Calu3 (cell line): ENCODE measurements around the gene ITGB4. TPM values are rescaled to one million over a fixed set of nuclear protein-coding genes. Genes with fewer than 3 reads are reported as not detected.

Experiments
- BruUV-seq: library from RNA; stranded (reverse); fragments of 400-500 nt; replicated peaks from 2 replicates; lab custom pipeline; 2021; lab: Mats Ljungman, UMichigan
- CTCF ChIA-PET: fragments of 300-600 bp; sonication (Branson Sonifier 250); formaldehyde crosslinking; loops from one replicate; lab custom pipeline; 2022; ENCODE audit warnings: antibody characterized with exemption; lab: Charles Lee
- DNase-seq: peaks from one replicate; pipeline ENCODE4 v3.0.0; 2022
- H3K27ac Mint-ChIP-seq: one replicate; pipeline ENCODE4 v1.8.0; 2022; ENCODE audit warnings: mixed read lengths; ENCODE audit not compliant: unreplicated experiment
- H3K27me3 Mint-ChIP-seq: one replicate; pipeline ENCODE4 v1.8.0; 2022; ENCODE audit warnings: mixed read lengths; ENCODE audit not compliant: unreplicated experiment
- H3K36me3 Mint-ChIP-seq: one replicate; pipeline ENCODE4 v1.8.0; 2022; ENCODE audit warnings: mild to moderate bottlenecking, moderate library complexity, mixed read lengths; ENCODE audit not compliant: insufficient read depth, unreplicated experiment
- H3K4me1 Mint-ChIP-seq: one replicate; pipeline ENCODE4 v1.8.0; 2022; ENCODE audit warnings: mild to moderate bottlenecking, low read depth, mixed read lengths; ENCODE audit not compliant: unreplicated experiment
- H3K4me3 Mint-ChIP-seq: one replicate; pipeline ENCODE4 v1.8.0; 2022; ENCODE audit warnings: mild to moderate bottlenecking, low read depth, moderate library complexity, mixed read lengths; ENCODE audit not compliant: unreplicated experiment
- H3K9me3 Mint-ChIP-seq: one replicate; pipeline ENCODE4 v1.8.0; 2022; ENCODE audit warnings: low read depth, mixed read lengths; ENCODE audit not compliant: unreplicated experiment
- intact Hi-C: fragments of 100-400 bp; cut with micrococcal nuclease; formaldehyde crosslinking; loops from one replicate; pipeline ENCODE4 v1.10.0; 2022; ENCODE audit not compliant: unreplicated experiment
- total RNA-seq: library from RNA; stranded (reverse); gene quantifications from 2 replicates; pipeline ENCODE4 v1.2.3, GENCODE V29; 2022
- TF ChIP-seq, protein P1 (sequence below): fragments of 200-600 bp; IDR thresholded peaks from one replicate; pipeline ENCODE4 v1.8.0; 2022; ENCODE audit warnings: antibody characterized with exemption; ENCODE audit not compliant: unreplicated experiment

Gene ITGB4
- total RNA-seq, 1 experiment from 2014 or later, result 253 TPM

DNA sequence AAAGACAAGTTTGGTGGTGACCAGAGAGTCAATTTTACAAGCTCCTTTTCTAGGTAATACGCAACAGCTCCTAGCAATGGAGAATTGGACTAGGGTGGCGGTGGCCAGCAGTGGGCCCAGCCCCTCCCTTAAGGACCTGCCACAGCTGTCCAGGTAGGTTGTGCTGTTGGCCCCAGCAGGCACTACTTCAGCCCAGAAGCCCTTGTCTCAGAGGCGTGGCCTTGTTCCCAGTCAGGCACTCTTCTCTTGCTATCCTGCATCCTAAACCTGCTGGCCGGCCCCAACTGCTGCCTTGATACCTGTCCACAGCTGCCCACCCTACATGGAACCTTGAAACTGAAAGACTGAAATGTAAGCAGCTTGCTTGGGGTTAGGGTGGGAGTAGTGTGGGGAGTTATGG lies 44.7 kb downstream of the ITGB4 start:
- H3K27ac Mint-ChIP-seq, result no peak overlapping the region
- TF ChIP-seq, protein P1, sequence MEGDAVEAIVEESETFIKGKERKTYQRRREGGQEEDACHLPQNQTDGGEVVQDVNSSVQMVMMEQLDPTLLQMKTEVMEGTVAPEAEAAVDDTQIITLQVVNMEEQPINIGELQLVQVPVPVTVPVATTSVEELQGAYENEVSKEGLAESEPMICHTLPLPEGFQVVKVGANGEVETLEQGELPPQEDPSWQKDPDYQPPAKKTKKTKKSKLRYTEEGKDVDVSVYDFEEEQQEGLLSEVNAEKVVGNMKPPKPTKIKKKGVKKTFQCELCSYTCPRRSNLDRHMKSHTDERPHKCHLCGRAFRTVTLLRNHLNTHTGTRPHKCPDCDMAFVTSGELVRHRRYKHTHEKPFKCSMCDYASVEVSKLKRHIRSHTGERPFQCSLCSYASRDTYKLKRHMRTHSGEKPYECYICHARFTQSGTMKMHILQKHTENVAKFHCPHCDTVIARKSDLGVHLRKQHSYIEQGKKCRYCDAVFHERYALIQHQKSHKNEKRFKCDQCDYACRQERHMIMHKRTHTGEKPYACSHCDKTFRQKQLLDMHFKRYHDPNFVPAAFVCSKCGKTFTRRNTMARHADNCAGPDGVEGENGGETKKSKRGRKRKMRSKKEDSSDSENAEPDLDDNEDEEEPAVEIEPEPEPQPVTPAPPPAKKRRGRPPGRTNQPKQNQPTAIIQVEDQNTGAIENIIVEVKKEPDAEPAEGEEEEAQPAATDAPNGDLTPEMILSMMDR, result no peak
- intact Hi-C loops, result no loop called here
- no TSS peak for BruUV-seq
- H3K9me3 Mint-ChIP-seq, result no peaks in the 10 kb centered on the region
- no peak for DNase-seq
- peaks cover 32% of the 10 kb centered on the region for H3K36me3 Mint-ChIP-seq
- H3K4me3 Mint-ChIP-seq, result no peak overlapping the region
- CTCF ChIA-PET, result interaction anchor here (0.6 to 1.5 kb wide), 3 partner anchors 14 to 478 kb away, joined by 3 to 6 read pairs (median 4); a partner anchor contains a TSS
- no peaks in the 10 kb centered on the region for H3K4me1 Mint-ChIP-seq
- H3K27me3 Mint-ChIP-seq, result no peaks in the 10 kb centered on the region

DNA sequence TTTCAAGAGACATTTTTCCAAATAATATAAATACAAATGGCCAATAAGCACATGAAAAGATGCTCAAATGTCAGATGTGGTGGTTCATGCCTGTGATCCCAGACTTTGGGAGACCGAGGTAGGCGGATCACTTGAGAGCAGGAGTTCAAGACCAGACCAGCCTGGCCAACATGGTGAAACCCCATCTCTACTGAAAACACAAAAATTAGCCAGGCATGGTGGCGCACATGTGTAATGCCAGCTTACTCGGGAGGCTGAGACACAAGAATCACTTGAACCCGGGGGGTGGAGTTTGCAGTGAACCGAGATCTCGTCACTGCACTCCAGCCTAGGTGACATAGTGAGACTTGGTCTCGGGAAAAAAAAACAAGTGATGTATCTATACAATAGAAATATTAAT lies 46.6 kb downstream of the ITGB4 start:
- CTCF ChIA-PET, result no interaction called here
- no TSS peak for BruUV-seq
- TF ChIP-seq, protein P1, result no peak
- no peaks in the 10 kb centered on the region for H3K9me3 Mint-ChIP-seq
- H3K4me1 Mint-ChIP-seq, result no peaks in the 10 kb centered on the region
- DNase-seq, result no peak
- no peak overlapping the region for H3K27ac Mint-ChIP-seq
- peaks cover 21% of the 10 kb centered on the region for H3K36me3 Mint-ChIP-seq
- H3K27me3 Mint-ChIP-seq, result no peaks in the 10 kb centered on the region
- no peak overlapping the region for H3K4me3 Mint-ChIP-seq
- intact Hi-C loops, result no loop called here

DNA sequence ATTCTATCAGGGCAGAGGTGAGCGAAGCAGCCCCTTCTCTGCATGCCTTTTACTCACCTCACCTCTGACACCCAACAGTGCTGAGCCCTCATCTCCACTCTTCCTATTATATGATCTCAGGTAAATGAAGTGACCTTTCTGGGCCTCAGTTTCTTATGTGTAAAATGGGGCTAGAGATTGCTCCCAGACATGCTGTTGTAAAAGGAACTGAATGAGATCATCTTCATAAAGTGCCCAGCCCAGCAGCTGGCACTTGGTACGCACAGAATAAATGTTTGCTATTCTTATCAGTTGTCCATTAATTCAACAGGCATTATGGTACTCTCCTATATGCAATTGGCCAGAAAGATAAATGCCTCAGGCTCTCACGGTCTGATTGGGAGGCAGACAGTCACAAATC lies 48.3 kb downstream of the ITGB4 start:
- Mint-ChIP-seq H3K27ac (no peak overlapping the region), H3K36me3 (peaks cover 16% of the 10 kb centered on the region), H3K4me1 (no peaks in the 10 kb centered on the region), H3K9me3 (no peaks in the 10 kb centered on the region), H3K27me3 (no peaks in the 10 kb centered on the region), H3K4me3 (no peak overlapping the region)
- CTCF ChIA-PET, result interaction anchor here (0.5 to 1.2 kb wide), 2 partner anchors 137 to 423 kb away, joined by 4 to 6 read pairs; partner anchors contain the start of gene SMIM5
- intact Hi-C loops, result no loop called here
- DNase-seq, result no peak
- TF ChIP-seq, protein P1, result no peak
- no TSS peak for BruUV-seq

DNA sequence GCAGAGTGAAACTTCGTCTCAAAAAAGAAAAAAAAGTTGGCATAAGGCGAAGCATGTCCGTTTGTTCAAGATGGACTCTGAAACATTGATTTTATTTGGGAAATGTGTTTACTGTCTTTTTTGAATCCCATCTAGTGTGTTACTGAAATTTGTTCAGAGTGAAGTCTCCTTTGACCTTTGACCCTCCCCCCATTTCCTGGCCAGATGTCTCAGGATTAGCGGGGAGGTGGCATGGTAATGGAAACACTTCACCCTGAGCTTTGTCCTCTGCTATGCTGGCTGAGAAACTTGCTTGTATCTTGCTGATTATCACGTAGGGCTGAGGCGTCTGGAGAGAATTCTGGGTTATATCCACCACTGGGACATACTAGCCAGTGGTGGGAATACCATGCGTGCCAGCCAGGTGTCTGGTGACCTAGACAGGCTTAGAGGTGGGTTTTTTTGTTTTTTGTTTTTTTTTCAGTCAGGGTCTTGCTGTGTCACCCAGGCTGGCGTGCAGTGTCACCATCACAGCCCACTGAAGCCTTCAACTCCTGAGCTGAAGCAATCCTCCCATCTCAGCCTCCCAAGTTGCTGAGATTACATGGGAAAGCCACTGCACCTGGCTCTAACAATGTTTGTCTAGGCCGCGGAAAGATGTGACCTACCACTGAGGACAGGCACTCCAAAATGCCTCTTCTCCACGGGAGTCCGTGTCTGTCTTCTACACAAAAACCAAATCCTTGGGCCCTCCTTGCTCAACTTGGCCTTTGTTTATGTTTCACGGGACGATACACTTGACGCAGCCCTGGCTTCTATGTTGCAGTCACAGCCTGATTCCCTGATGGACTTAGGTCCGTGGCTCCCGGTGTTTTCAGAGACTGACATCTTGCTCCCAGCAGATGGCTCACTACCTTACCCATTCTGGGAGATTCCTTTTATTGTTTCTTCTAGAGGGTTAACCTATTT lies 50.3 kb downstream of the ITGB4 start:
- BruUV-seq, result no TSS peak
- peaks cover 29% of the 10 kb centered on the region for H3K36me3 Mint-ChIP-seq
- no peaks in the 10 kb centered on the region for H3K9me3 Mint-ChIP-seq
- CTCF ChIA-PET, result interaction anchor here (0.6 to 0.7 kb wide), 3 partner anchors 12 to 166 kb away, joined by 3 to 4 read pairs (median 3); no protein-coding TSS in a partner anchor
- no peak for DNase-seq
- intact Hi-C loops, result no loop called here
- no peaks in the 10 kb centered on the region for H3K27me3 Mint-ChIP-seq
- H3K4me3 Mint-ChIP-seq, result no peak overlapping the region
- H3K27ac Mint-ChIP-seq, result no peak overlapping the region
- TF ChIP-seq, protein P1, result no peak
- H3K4me1 Mint-ChIP-seq, result peaks cover under 1% of the 10 kb centered on the region
